Activated CD8-positive, alpha-beta memory T cell treated with anti-CD3 and anti-CD28 coated beads for 4 hours (primary cell): ENCODE measurements around the gene RASGEF1B.

ENCODE experiments used
- DNase-seq, 2 donors: peaks; one replicate each; pipeline ENCODE4 v3.0.0-alpha.2; 2020; ENCODE audit warnings: low read depth in 2 of 2

RASGEF1B gene

DNA sequence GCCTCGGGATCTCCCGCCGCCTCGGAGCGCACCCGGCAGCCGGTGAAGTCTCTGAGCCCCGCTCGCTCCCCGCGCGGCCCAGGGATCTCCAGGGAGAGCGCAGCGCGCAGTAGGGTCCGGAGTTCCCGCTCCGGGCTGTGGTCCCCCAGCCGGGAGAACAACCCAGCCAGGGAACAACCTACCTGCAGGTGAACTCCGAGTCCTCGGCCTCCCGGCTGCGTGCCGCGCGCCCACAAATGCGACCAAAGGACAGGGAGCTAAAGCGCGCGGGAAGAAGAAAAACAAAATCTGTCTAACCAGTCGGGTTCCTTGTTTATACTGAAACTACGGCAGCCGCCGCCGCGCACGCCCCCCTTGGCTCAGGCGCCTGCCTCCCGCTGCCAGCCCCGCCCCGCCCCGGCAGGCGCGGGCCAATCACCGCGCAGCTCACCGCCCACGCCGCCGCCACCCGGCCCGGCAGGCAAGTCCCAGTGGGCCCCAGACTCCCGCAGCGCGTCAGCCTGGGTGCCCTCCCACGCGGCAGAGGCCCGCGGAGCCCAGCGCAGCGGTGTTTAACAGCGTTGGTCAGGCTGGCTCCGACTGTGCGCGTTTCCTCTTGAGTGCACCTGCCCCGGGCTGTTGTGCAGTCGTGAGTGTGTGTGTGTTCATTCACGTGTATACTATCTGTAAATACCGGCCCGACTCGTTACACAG, at the start of gene RASGEF1B:
Gene RASGEF1B, minus strand, starts transcription at position 320 of the 693 bp plus-strand sequence. CDS start 12,399 bp downstream, outside the sequence.
- DNase-seq, result peak; percentile 91 to 93

DNA sequence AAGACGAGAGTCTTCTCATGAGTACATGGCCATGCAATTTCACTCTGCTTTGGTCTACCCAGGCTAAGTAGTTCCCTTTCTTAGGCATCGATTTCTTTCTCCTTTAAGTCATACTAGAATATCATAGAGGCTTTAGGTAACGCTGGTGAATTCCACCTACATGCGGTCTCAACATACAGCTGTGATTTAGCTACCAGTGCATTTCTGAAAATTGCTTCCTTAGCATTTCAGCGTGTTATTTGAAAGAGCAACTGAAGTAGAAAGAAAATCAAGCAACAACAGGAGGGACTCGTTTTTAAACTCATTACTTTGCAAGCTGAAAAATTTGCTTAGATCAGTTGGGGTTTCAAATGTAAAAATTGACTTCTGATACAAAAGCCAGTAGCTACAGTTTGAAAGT, 48.1 kb upstream of the RASGEF1B start:
- DNase-seq, result no peak

DNA sequence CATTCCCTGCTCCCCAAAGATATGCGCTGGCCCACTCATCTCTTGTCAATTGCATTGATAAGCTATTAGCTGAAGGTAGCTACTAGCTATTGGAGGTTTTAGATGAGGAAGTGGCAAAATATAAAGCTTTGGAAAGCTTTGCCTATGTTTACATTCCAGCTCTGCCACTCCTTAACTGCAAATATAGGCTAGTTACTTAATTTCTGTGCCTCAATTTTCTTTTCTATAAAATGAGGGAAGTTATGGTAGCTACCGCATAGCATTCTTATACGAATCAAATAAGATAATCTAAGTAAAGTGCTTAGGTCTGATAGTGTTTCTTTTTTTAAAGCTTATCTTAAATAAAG, 47.7 kb upstream of the RASGEF1B start:
- no peak for DNase-seq

DNA sequence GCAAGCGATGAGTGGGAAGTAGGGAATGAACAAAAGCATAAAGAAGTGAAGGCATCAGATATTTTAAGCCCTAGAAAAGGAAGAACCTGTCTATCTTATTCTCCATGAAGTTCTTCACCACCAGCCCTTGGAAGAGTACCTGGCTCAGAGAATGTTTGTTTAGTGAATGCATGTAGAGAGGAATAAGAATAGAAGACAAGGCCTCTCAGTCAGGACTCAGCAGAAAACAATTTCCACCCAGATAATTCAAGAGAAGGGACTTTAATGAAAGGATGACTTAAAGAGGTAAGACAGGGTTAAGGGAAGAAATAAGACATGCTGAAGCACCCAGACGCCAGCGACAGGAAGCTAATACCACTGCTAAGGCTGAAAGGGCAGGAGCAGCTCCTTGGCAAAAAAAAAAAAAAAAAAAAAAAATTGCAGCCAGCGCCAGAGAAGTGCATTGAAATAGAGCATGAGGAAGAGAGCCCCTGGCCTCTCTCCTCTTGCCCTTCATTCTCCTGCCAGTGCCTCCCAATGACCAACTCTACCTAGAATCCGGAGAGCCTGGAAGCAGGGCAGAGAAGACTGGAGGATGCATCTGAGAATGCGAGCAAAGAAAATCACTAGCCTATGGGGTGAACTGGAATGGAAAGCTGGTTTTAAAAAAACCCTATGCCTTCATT, 47.2 kb upstream of the RASGEF1B start:
- no peak for DNase-seq

DNA sequence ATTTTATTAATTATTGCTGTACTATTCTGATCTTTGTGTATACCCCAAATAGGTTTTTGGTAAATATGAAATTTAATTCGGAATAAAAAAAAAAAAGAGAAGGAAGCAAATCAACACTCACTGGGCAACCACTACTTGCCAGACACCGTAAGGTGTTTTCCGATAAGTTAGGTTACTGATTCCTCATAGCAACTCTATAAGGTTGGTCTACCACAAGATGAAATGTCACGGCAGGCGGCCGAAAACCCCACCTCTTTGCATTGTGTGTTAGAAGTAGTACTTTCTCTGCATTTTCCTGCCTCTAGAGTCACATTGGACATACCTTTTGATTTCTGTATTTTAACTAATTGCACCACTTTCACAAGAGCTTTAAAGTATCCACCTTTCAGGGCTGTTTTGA, 44.5 kb upstream of the RASGEF1B start:
- DNase-seq, result no peak

DNA sequence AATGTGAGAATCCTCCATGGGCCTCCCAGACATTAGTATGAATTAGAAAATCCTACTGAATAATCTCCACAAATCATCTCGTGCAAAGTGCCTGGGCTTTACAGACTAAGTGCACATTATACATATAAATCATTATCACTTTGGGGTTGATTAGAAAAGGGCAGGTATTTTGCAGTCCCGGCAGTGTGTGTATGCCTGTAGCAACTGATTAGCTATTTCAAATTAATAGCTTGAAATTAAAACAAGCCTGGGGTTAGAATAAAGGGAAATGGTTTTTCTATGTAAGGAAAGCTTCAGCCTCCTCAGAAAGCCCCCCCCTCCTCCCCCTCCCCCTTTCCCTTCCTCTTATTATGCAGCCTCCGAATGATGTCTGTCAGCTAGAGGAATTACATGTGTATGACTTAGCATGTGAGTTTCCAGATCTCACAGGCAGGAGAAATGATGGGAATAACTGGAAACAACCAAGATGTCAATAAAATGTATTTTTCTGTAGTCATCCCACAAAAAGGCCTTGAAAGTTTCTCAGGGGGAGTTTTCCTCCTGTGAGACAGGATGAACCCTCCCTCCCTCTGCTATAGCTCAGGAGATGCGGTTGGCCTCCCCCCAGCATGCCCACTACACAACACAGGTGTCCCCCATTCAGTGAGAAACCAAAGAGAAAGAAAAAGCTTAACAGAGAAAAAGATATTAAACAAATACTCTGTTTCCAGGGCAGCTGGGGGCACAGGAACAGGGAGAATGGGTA, 41.2 kb upstream of the RASGEF1B start:
- DNase-seq, result no peak

DNA sequence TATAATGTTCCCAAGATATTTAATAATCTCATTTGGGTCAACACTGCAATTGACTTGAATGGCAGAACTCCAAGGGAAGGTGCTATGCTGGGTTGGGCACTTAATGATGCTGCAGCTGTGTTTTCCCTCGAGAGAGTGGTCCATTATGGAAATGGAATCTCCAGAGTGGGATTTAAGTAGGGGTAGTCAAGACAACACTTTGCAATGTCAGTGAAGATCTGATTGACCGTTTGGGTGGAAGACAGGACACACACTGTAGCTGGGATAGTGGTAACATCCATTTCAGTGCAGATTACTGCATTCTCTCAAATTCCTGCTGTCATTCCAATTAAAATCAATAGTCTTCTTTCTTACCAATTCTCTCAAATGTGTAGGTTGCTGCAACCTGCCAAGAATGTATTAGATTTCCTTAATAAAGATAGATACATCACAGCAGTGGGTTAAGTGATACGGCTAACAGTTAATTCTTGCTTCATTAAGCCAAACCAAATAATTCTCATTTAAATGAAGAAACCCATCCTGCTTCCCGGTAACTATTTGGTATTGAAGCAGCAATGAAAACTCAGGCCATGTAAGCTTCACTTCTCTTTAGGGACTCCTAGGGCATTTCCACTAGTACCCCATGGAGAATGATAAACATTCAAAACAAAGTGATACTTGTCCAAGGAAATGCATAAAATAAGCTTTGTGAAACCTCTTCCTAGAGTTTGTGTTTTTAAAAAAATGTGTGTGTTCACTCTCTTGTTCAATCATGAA, 40.5 kb upstream of the RASGEF1B start:
- no peak for DNase-seq

DNA sequence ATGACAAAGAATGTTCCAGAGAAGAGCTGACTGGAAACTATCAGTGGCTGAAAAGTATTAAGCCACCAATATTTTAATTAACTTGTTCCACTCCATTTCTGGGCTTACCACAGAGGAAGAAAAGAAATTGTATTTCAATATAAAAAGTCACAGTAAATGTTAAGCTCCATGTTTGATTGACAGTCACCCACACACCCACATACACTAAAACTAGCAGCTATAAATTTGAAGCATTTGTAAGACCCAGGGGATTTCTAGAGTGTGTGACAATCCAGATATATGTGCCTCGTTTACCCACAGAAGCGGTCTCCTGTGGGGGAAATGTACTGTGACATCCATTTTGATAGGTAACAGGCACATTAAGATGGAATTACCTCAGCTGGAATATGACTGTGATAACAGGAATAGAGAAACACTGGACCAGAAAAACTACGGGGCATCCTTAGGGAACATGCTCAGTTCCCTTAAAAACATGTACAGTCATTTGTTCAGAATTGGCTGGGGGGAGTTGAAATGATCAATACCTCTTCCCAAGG, 39.0 kb upstream of the RASGEF1B start:
- DNase-seq, result no peak

DNA sequence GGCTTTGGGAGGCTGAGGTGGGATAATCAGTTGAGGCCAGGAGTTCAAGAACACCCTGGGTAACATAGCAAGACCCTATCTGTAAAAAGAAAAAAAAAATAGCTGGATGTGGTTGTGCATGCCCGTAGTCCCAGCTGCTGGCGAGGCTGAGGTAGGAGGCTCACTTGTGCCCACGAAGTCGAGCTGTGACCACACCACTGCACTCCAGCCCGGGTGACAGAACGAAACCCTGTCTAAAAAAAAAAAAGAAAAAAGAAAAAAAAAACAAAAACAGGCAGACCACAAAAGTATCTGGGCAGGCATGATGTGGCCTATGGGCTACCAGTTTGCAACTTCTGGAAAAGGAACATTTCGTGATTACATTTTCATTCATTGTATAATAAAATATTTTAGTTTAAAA, 38.1 kb upstream of the RASGEF1B start:
- no peak for DNase-seq

DNA sequence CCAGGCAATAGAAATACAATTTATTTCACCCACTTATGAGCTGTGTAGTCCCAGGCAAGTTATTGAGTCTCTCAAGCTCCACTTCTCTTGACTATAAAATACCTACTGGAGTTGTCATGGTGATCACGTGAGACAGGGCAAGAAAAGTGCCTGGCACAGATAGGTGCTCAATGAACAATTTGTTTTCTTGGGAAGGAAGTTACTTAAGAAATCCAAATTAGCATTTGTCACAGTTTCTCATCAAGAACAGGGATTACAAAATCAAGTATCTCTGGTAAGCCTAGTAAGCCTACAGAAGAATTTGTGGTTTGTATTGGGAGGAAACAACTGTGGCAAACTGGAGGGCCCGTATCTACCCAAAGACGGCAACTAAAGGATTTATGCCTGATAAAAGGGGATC, 37.5 kb upstream of the RASGEF1B start:
- DNase-seq, result no peak

DNA sequence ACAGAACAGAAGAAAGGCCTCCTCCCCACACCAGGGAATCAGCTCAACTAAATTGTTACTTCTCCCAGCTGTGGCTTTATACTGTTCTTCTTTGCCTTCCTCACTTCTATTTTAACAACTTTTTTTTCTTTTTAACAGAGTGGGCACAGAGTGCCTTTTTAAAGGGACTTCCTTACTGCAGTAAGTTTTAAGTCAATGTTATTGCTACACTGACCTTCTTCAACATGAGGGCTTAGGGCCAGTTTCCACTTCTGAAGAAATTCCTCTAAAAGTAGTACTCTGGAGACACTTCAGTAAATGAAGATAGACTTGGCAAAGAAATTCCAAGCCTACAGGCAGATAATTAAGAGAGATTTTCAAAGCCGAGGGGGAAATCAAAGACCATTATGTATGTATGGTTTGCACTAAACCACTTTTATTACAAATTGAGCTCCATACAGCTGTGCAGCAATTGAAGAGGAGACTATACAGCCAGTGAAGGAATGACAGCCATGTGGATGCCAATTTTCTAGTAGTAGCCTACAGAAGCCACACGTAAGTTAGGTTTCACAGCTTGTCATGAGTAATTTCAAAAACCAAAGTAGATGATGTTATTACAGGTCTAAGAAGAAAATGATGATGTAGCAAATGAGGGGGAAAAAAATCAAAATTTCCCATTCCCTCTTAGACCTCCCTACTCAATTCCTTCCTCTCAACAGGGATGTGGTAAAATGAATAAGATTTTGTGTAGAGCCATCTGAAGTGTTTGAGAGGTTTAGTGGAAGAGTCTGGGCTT, 36.9 kb upstream of the RASGEF1B start:
- DNase-seq, result no peak

DNA sequence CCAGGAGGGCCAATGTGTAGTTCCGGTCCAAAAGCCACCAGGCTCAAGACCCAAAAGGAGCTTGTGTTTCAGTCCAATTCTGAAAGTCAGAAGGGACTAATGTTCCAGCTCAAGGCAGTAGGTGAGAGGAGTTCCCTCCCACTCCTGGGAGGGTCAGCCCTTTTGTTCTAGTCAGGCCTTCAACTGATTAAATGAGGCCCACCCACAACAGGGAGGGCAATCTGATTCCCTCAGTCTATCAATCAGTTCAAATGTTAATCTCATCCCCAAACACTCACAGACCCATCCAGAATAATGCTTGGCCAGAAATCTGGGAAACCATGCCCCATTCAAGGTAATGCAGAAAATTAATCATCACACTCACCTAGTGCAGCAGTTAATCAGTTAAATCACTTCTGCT, 35.8 kb upstream of the RASGEF1B start:
- no peak for DNase-seq

DNA sequence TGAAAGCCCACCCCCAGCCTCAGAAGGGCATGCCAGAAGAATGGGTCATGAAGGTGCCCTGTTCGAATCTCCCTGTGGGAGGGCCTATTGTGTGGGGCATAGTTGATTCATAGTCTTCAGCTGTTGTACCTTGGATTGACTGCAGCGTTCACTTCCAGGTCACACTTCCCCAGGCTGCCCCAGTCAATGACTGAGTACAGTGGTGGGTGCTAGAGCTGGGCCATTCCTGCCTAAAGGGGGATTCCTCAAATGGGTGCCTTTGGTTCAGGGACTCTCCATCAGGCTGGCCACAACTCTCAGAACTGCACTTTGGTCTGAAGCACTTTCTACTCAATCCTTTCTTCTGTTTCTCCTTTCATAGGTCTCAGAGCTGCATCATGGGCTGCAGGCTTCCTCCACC, 35.0 kb upstream of the RASGEF1B start:
- no peak for DNase-seq

DNA sequence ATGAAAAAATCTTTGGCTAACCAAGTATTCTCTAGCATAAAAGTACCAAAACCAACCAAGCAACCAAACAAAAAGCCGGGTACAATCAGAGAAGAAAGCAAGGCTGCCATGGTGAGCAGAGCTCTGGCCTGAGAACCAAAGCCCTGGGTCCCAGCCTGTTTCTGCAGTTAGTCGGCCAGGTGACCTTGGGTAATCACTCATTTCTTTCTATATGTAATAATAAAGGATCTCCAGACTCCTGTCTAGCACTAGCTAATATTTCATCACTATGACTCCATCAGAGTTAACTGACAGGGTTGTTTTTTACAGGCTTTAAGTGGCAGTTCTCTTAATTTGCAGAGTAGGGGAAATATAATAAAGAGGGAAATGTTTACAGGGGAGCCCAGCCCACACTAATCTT, 34.0 kb upstream of the RASGEF1B start:
- no peak for DNase-seq

DNA sequence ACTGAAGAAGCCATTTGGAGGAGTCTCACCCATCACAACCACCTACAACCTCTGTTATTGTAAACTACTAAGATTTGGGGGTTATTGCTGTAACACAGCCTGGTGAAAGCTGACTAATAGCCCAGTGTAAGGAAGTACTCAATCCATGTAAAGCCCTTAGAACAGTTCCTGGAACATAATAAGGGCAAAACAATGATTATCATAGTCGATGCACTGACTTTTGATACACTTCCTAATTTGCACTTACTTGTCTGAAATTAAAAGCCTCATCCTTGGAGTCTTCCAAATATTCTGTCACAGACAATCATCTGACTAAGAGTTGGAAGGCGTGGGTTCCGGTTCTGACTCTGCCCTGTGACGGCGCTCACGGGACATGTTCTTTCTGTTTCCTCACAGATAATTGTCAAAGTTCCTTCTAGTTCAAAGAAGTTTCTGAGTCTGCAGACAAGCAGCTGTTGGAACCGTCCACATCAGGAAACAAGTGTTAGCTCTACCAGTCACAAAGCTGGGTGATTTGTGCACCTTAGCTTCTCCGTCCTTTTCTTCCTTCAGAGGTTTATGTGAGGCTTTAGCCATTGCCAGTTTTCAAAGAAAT, 33.4 kb upstream of the RASGEF1B start:
- peak; percentile 42 to 50 for DNase-seq

DNA sequence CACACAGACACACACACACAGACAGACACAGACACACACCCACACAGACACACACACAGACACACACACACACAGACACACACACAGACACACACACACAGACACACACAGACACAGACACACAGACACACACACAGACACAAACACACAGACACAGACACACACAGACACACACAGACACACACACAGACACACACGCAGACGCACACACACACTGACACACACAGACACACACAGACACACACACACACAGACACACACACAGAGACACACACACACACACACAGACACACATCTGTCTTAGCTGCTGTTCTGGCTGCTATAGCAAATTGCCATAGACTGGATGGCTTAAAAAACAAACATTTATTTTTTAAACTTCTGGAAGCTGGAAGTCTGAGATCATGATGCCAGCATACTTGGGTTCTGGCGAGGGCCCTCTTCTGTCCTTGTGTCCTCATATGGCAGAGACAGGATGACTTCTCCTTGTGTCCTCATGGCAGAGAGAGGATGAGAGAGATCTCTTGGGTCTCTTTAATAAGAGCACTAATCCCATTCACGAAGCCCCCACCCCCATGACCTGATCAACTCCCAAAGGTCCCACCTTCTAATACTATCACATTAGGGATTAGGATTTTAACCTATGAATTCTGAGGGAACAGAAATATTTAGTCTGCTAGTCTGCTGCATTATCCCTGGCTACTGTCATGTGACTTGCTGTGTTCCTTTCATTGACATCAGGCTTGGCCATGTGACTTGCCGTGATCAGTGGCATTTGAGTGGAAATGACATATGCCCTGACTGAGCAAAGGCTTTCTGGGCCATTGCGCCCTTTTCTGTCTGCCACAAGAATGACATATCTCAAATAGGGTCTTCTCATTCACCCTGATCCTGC, 32.7 kb upstream of the RASGEF1B start:
- no peak for DNase-seq

DNA sequence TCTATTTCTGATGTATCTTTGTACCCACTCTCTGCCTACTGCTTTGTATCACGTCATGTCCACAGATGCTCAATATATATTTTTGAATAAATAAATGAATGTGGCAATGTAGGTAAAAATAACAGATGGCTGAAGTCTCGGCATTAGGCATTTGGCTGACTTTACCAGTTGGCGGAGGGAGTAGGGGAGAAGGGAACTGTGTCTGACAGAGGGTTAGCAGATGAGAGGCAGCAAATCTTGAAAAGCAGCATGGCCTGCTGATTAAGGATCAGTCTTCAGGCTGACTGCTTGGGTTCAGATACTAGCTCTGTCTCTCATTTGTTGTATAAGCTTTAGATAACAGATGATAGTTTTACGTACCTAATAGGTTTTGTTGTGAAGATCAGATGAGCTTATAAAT, 31.9 kb upstream of the RASGEF1B start:
- no peak for DNase-seq

DNA sequence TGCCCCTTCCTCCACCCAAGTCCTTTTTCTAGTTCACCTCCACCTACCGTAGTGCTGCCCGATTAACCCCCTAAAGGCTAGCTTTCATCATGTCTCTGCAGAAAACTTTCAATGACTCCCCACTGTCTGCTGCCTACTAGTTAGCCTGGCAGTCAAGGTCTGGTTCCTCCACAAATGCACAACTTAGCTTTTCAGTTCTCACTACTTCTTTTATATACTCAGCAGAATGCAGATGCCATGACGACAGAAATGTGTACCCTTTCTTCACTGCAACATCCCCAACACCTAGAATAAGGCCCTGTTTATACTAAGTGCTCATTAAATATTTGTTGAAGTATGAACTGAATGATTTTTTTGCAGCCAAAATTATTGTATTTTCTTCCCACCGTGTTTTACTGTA, 30.9 kb upstream of the RASGEF1B start:
- DNase-seq, result no peak

DNA sequence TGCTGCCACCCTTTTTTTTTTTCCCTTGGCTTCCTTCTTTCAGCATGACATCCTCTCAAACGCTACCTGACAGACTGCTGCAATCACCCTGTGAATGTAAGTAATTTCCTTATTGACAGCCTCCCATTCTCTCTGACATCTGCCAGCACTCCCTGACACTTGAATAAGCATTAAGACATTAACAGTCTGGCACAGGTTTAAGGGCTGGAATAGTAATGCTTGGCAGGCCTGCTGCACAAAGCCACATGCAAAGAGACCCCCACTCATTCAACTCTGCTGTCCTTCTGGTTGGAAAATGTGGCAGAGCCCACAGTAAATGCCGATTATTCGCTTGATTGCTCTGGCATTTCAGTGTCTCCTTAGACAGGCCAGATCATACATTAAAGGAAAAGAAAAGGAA, 28.1 kb upstream of the RASGEF1B start:
- no peak for DNase-seq

DNA sequence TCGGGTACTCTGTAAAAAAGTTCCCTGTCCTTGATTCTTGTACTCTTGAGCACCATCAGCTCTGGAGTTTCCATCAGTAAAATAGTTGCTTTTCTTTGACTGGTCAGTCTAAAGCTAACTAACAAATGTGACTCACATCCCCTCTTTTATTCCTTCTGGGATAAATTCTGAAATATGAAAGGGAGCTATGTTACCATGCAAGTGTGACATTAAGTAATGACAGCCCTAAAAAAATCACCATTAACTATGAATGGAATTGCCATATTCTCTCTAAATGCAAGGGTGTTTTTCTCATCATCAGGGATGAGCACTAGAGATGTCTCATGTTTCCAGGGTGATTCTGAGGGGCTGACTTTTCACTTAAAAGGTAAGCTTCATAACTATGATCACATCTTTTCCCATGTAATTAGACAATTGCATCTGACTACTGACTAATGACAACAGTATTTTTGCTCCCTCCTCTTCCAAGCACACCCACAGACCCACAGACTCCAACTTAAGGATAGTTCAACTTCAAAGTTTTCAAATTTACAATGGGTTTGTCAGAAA, 26.9 kb upstream of the RASGEF1B start:
- no peak for DNase-seq
